Colonic mucosa (tissue), 4 donors: ENCODE results near the gene HIF3A. TPM values are rescaled to one million over a fixed set of nuclear protein-coding genes. Genes with fewer than 3 reads are reported as not detected.

Source experiments
- DNase-seq: peaks from one replicate; pipeline ENCODE4 v3.0.0-alpha.2; 2020
- H3K27ac ChIP-seq: fragments of 200-600 bp; one replicate; pipeline ENCODE4 v1.8.0; 2021
- H3K27me3 ChIP-seq: fragments of 200-600 bp; one replicate; pipeline ENCODE4 v1.8.0; 2021
- H3K36me3 ChIP-seq: fragments of 200-600 bp; one replicate; pipeline ENCODE4 v1.8.0; 2021
- H3K4me1 ChIP-seq: fragments of 200-600 bp; one replicate; pipeline ENCODE4 v1.8.0; 2021; ENCODE audit warnings: mild to moderate bottlenecking
- H3K4me3 ChIP-seq: fragments of 200-600 bp; one replicate; pipeline ENCODE4 v1.8.0; 2021
- H3K9ac ChIP-seq, 2 donors: one replicate each; pipeline ENCODE4 v1.7.0; 2013; ENCODE audit warnings: control low read depth in 2 of 2, low read depth in 2 of 2, low read length in 2 of 2
- H3K9me3 ChIP-seq: fragments of 200-600 bp; one replicate; pipeline ENCODE4 v1.8.0; 2021
- CTCF ChIP-seq: fragments of 200-600 bp; IDR thresholded peaks from one replicate; pipeline ENCODE4 v1.8.0; 2022; ENCODE audit warnings: antibody characterized with exemption, mild to moderate bottlenecking
- intact Hi-C: fragments of 100-400 bp; cut with DNase I; formaldehyde crosslinking; loops from one replicate; pipeline ENCODE4 v1.14.1; 2022
- total RNA-seq, 2 donors: library from RNA; stranded (reverse); fragmentation: NEBNext Ultra II Directional in 1 of 2; extraction: Animal tissue kit (Norgen Biotek cat#: 25700) in 1 of 2; gene quantifications; one replicate each; pipeline ENCODE4 v1.2.1, GENCODE V29; 2021
- donor health status: healthy.
- donor health status: DM: no; HTN: no; CAD: no.
- donor health status: DM: no; HTN: no; CAD: no.

Gene HIF3A
- total RNA-seq, 2 donors from 2014 or later: 5.7 to 7.1 TPM

DNA sequence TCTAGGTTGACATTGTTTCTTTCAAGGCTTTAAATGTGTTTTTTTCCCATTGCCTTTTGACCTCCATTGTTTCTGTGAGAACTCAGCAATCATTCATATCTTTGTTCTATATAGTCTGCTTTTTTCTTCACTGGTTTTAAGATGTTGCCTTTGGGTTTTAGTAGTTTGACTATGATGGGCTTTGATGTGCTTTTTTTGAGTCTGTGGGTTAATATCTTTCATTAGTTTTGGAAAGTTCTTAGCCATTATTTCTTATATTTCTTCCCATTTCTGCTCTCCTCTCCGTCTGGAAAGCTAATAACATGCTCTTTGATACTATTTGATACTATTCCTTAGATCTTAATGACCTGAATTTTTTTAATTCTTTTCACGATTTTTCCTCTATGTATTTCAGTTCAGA, 83.8 kb downstream of the HIF3A start:
- H3K27ac ChIP-seq: no peak overlapping the region
- TF ChIP-seq CTCF: no peak
- peaks cover 15% of the 10 kb centered on the region for H3K36me3 ChIP-seq
- no peak overlapping the region for H3K9ac ChIP-seq
- no peaks in the 10 kb centered on the region for H3K9me3 ChIP-seq
- DNase-seq: no peak
- intact Hi-C loops: no loop called here
- no peaks in the 10 kb centered on the region for H3K4me1 ChIP-seq
- H3K4me3 ChIP-seq: no peak overlapping the region
- no peaks in the 10 kb centered on the region for H3K27me3 ChIP-seq

DNA sequence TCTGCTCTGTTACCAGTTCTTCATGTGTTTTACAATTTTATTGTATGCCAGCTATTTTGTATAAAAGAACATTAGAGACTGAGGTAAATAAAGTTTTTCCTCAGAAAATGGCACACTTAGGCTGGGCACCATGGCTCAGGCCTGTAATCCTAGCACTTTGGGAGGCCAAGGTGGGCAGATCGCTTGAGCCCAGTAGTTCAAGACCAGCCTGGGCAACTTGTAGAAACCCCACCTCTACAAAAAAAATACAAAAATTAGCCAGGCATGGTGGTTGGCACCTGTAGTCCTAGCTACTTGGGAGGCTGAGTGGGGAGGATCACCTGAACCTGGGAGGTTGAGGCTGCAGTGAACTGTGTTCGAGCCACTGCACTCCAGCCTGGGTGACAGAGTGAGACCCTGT, 84.5 kb downstream of the HIF3A start:
- H3K9ac ChIP-seq: no peak overlapping the region
- intact Hi-C loops: no loop called here
- no peaks in the 10 kb centered on the region for H3K4me1 ChIP-seq
- peaks cover 14% of the 10 kb centered on the region for H3K36me3 ChIP-seq
- DNase-seq: no peak
- H3K27me3 ChIP-seq: no peaks in the 10 kb centered on the region
- no peak for TF ChIP-seq CTCF
- H3K9me3 ChIP-seq: no peaks in the 10 kb centered on the region
- H3K4me3 ChIP-seq: no peak overlapping the region
- H3K27ac ChIP-seq: no peak overlapping the region

DNA sequence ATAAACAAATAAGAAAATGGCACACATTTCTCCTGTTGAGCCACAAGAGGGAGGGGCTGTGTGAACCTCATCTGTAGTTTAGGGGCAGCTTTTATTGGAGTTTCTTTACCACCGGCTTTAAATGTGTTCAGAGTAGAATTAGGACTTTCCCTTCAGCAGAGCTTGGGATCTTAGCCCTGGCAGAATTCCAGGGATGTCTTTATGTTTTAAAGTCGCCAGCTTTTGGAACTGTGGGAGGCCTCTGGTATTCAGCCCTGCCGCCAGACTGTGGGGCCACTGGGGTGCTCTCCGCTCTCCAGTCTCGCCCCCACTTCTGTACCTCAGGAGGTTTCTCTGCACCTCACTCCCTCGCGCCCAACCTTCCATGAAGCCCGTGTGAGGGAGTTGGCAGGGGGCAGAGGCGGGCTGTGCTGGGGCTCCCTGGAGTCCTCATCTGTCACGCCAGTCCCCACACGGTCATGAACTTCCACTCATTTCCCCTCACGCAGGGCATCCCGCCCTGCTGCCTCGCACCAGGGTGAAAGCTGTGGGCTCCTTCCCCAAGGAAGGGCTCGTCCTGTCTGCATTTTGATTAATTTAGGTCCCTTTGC, 85.0 kb downstream of the HIF3A start:
- Histone ChIP-seq H3K4me3 (no peak overlapping the region), H3K4me1 (no peaks in the 10 kb centered on the region), H3K9me3 (no peaks in the 10 kb centered on the region), H3K9ac (no peak overlapping the region), H3K27ac (no peak overlapping the region), H3K27me3 (no peaks in the 10 kb centered on the region), H3K36me3 (peaks cover 9% of the 10 kb centered on the region)
- DNase-seq: no peak
- intact Hi-C loops: no loop called here
- TF ChIP-seq CTCF: no peak

DNA sequence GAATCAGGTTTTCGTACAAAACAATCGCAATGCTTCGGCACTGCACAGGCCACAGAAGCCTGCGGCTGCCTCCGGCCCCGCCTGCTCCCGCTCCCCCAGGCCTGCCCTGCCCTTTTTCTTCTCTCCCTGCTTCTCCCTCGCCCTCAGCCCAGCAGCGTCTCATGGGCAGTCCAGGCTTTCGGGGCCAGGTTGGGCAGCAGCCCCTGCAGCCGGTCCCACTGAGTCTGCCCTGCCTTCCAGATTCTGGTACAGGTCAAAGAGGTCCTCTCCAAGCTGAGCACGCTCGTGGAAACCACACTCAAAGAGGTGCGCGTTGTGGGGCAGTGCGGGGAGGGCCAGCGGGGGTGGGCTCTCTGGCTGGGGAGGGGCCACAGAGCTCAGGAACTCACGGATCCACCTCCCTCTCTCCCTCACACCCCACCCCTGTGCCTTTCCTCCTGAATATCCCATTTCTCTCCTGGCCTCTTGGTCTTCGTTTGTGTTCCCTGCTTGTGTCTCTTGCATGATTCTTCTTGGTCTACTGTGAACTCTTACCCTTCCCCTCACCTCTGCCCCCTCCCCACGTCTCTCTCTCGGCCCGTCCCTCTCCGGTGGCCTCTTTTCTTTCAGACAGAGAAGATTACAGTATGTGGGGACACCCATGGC, 86.5 kb downstream of the HIF3A start:
- no peak overlapping the region for H3K4me3 ChIP-seq
- H3K36me3 ChIP-seq: peaks cover 15% of the 10 kb centered on the region
- no peaks in the 10 kb centered on the region for H3K27me3 ChIP-seq
- TF ChIP-seq CTCF: no peak
- no peaks in the 10 kb centered on the region for H3K9me3 ChIP-seq
- no peak overlapping the region for H3K27ac ChIP-seq
- no peaks in the 10 kb centered on the region for H3K4me1 ChIP-seq
- H3K9ac ChIP-seq: no peak overlapping the region
- DNase-seq: no peak
- intact Hi-C loops: no loop called here

- H3K27ac ChIP-seq: no peak overlapping the region
- intact Hi-C loops: no loop called here
Measured at GRCh38 chr19:46383846-46384245, 87.0 kb downstream of the HIF3A start.

More at GRCh38 chr19:46383846-46384245, 87.0 kb downstream of the HIF3A start:
- no peak for TF ChIP-seq CTCF
- no peaks in the 10 kb centered on the region for H3K4me1 ChIP-seq
- H3K27me3 ChIP-seq: no peaks in the 10 kb centered on the region
- no peak for DNase-seq
- no peak overlapping the region for H3K9ac ChIP-seq
- no peak overlapping the region for H3K4me3 ChIP-seq
- peaks cover 15% of the 10 kb centered on the region for H3K36me3 ChIP-seq
- no peaks in the 10 kb centered on the region for H3K9me3 ChIP-seq
